Glomerular visceral epithelial cell (primary cell): ENCODE results near the gene COX4I1.
"Not testable (repeated sequence)": the region's sequence is repeated elsewhere in the genome, so short reads cannot be mapped to it uniquely, and the experiment has no call there.

Experiments
- DNase-seq: peaks from one replicate; pipeline ENCODE4 v3.0.0-alpha.2; 2016; ENCODE audit errors: extremely low spot score

COX4I1 gene

GRCh38 chr16:85824161-85825135 lies 25.0 kb downstream of the COX4I1 start:
- no peak for DNase-seq

- DNase-seq, result no peak
Measured at GRCh38 chr16:85825326-85825725, 25.8 kb downstream of the COX4I1 start.

GRCh38 chr16:85826686-85827247 lies 27.3 kb downstream of the COX4I1 start:
- no peak for DNase-seq

GRCh38 chr16:85828166-85828565 lies 28.7 kb downstream of the COX4I1 start:
- DNase-seq, result no peak

GRCh38 chr16:85829171-85829719 lies 29.8 kb downstream of the COX4I1 start:
- no peak for DNase-seq

DNA sequence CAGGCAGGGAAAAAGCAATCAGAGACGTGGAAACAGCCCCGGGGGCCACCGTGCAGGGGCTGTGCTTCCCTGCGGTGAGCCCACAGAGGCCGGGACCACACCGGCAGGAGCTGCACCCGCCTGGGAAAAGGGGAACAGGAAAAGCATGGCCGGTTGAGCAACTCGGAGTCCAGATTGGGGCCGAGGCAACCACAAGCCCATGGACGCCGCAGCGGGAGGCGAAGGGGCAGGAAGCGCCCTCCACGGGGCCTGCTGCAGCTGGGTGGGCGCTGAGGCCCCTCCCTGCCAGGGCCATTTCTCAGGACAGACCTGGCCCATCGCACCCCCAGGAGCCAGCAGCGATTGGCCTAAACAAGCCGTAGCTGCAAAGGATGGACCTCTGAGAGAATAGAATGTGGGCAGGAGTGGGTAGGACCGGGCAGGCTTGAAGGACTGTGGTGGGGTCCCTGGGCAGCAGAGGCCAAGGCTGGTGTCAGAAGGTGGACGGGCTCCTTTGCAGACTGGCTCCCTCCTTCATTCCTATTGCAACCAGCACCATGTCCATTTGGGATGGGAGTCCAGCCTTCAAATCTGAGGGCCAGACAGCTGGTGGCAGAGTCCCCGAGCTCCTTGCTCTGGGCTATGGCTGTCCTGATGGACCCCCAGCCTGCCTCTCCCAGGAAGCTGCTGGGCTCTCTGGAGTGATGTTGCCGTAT lies 30.4 kb downstream of the COX4I1 start:
- no peak for DNase-seq

- DNase-seq, result no peak
Measured at GRCh38 chr16:85830821-85831220, 31.3 kb downstream of the COX4I1 start.

DNA sequence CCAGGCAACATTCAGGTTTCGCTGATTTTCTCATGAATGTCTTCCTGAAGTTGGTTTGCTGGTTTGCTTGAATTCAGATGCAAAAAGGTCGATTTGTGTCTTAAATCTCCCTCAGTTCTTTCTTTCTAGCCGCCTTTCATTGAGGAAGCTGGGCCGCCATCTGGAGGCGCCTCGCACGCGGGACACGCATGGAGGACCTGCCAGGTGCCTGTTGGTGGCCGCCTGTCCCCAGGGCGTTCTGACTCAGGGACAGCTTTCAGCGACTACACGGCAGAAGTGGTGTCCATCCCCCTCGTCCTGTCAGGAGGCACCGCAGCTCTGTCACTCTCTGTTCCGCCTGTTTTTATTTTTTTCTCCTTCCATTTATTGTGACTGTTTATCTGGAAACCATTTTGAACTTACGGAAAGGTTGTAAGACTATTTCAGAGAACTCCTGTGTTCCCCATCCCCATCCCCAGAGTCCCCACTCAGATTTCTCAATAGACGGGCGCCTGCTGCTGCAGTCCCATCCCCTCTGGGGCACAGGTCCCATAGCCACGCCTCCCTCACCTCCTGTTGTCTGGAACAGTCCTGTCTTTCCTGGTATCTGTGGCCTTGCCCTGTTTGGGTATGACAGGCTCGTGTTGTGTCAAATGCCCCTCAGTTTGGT lies 33.2 kb downstream of the COX4I1 start:
- no peak for DNase-seq

DNA sequence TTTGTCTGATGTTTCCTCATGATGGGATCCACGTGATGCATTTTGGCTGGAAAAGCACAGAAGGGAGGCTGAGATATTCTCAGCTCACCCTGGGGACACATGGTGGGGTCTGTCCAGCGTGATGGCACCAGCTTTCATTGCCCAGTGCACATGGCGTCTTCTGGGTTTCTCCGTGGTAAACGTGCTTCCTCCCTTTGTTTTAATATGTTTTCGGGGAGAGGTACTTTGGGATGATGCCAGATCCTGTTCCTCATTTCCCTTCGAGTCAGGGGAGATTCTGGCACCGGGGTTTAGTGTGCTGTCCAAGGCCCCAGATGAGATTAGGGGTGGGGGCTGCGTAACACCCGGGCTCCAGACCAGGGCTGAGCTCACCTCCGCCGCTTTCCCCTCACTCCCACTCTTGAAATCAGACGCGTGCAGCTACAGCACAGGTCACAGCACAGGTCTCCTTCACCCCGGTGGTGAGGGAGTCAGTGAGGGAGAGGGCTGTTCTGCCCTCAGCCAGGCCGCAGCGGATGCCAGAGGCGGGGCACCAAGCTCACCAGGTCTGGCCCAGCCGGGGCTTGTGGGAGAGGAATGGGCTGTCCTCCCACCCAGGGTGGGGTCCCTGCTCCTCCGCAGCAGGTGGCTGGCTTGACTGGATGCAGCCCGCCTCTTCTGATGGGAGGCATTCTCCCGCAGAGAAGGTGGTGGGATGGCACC lies 33.9 kb downstream of the COX4I1 start:
- no peak for DNase-seq

- no peak for DNase-seq
Measured at GRCh38 chr16:85834741-85835140, 35.2 kb downstream of the COX4I1 start.

GRCh38 chr16:85835227-85835751 lies 35.8 kb downstream of the COX4I1 start:
- DNase-seq, result no peak

- no peak for DNase-seq
Measured at GRCh38 chr16:85835956-85836705, 36.6 kb downstream of the COX4I1 start.

GRCh38 chr16:85836706-85837582 lies 37.4 kb downstream of the COX4I1 start:
- no peak for DNase-seq

GRCh38 chr16:85837654-85838053 lies 38.2 kb downstream of the COX4I1 start:
- not testable (repeated sequence) for DNase-seq

- no peak for DNase-seq
Measured at GRCh38 chr16:85838381-85838780, 38.9 kb downstream of the COX4I1 start.

GRCh38 chr16:85838876-85839585 lies 39.5 kb downstream of the COX4I1 start:
- no peak for DNase-seq

DNA sequence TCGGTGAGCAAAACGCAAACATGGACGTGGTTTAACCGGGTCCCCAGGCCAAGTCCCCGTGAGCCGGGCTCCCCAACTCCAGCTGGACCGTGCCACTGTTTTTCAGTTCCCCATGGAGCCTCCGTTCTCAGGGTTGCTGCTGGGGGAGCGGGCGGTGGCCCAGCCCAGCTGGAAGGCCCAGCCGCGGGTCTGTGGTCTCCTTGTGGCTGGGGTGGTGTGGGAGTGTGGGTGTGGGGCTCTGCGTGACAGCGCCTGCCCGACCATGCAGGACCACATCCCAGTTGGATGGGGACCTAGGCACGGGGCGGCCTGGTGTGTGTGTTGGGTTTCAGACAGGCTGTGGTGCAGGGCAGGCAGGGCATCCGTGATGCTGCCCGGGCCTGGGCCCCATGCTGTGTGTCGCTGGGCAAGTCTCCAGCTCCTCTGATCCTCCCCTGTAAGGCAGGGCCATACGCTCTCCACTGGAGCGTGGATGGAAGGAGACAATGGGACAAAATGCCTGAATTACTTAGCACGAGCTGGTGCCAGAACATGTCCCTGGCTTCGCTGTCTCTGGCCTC lies 40.3 kb downstream of the COX4I1 start:
- no peak for DNase-seq

DNA sequence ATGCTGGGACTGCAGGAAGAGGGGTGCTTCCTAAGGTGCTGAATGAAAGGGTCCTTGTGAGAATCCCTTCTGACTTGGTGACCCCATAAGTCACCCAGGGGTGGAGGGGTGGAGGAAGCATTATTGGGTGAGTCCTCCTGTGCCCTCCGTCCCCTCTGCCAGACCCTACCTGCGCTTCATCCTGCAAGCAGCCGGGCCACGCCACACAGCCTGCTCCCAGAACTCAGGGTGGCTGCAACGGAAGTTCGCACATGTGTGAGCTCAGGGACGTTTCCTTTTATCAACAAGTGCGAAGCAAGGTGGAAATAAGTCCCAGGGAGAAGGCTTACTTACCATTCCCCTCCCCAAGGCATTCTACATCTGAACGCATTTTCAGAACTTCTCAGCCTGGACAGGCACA lies 40.9 kb downstream of the COX4I1 start:
- no peak for DNase-seq
